ENCODE results near the gene PNP. TPM values are rescaled to one million over a fixed set of nuclear protein-coding genes. Genes with fewer than 3 reads are reported as not detected.

The PNP gene
- total and polyA plus RNA-seq, 4 donors: 22.9 to 156 (median 35.8) TPM

GRCh38 chr14:20489093-20489994 is 20.1 kb downstream of the PNP start:
- Histone ChIP-seq H3K4me3 (ENCODE audit: low read depth in 1 of 3, low read length in 3 of 3) (no peak overlapping the region), H3K9me3 (ENCODE audit: control insufficient read depth in 4 of 4, low read length in 3 of 4) (no peaks in the 10 kb centered on the region), H3K9ac (ENCODE audit: low read depth in 1 of 2, low read length in 2 of 2) (no peak overlapping the region), H3K27me3 (ENCODE audit: control insufficient read depth in 4 of 4, insufficient read depth in 4 of 4, low read length in 3 of 4) (peaks cover 0 to 2% (median 0%) of the 10 kb centered on the region in 4 donors), H3K36me3 (ENCODE audit: control insufficient read depth in 4 of 4, insufficient read depth in 3 of 4, low read depth in 1 of 4, low read length in 3 of 4) (no peaks in the 10 kb centered on the region), H3K27ac (ENCODE audit: low read depth in 1 of 2, low read length in 2 of 2) (no peak overlapping the region), H3K4me1 (ENCODE audit: control insufficient read depth in 4 of 4, insufficient read depth in 4 of 4, low read length in 3 of 4) (peaks cover 0 to 3% (median 0%) of the 10 kb centered on the region in 4 donors)
- TF ChIP-seq FOXA2 (IDR thresholded peaks at IDR 0.05) (no peak), EGR1 (IDR thresholded peaks at IDR 0.05; ENCODE audit: low read depth in 2 of 2) (no peak), HNF4A (conservative IDR thresholded peaks at IDR 0.05) (no peak), FOXA1 (IDR thresholded peaks at IDR 0.05) (no peak), NR2F2 (IDR thresholded peaks at IDR 0.05) (no peak), TAF1 (conservative IDR thresholded peaks at IDR 0.05) (no peak), YY1 (IDR thresholded peaks at IDR 0.05) (no peak)
- no peak for DNase-seq (ENCODE audit: low spot score)
- WGBS: 71% methylated on average over 6 of the region's 6 CpGs

DNA sequence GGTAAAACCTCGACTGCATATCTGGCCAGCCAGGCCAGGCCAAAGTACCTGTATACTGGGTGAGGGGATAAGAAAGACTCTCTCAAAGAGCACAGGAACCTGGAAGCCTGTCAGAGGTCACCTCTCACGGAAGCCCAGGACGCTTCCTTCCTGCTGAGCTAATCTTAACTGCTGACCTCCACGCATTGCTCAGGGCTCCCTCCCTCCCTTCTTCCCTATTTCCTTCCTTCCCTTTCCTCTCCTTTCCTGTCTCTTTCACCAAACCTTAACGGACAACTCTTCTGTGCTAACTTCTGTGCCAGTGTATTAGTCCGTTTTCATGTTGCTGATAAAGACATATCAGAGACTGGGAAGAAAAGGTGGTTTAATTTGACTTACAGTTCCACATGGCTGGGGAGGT is 21.4 kb downstream of the PNP start:
- TF ChIP-seq YY1 (IDR thresholded peaks at IDR 0.05) (no peak), TAF1 (conservative IDR thresholded peaks at IDR 0.05) (no peak), SP1 (IDR thresholded peaks at IDR 0.05) (no peak), MAX (IDR thresholded peaks at IDR 0.05) (no peak), HNF4G (IDR thresholded peaks at IDR 0.05) (no peak), JUND (IDR thresholded peaks at IDR 0.05) (no peak), FOXA2 (IDR thresholded peaks at IDR 0.05) (no peak), FOXA1 (IDR thresholded peaks at IDR 0.05) (no peak), NR2F2 (IDR thresholded peaks at IDR 0.05) (no peak), GABPA (IDR thresholded peaks at IDR 0.05 in 1 of 2, conservative IDR thresholded peaks at IDR 0.05 in 1 of 2) (no peak), RXRA (IDR thresholded peaks at IDR 0.05) (no peak), REST (IDR thresholded peaks at IDR 0.05) (no peak), RAD21 (IDR thresholded peaks at IDR 0.05) (no peak)
- 52% methylated on average over 6 of the region's 6 CpGs for WGBS
- Histone ChIP-seq H3K9ac (ENCODE audit: low read depth in 1 of 2, low read length in 2 of 2) (no peak overlapping the region), H3K27me3 (ENCODE audit: control insufficient read depth in 4 of 4, insufficient read depth in 4 of 4, low read length in 3 of 4) (peaks cover 0 to 2% (median 0%) of the 10 kb centered on the region in 4 donors), H3K9me3 (ENCODE audit: control insufficient read depth in 4 of 4, low read length in 3 of 4) (no peaks in the 10 kb centered on the region), H3K36me3 (ENCODE audit: control insufficient read depth in 4 of 4, insufficient read depth in 3 of 4, low read depth in 1 of 4, low read length in 3 of 4) (no peaks in the 10 kb centered on the region), H3K4me3 (ENCODE audit: low read depth in 1 of 3, low read length in 3 of 3) (no peak overlapping the region), H3K4me1 (ENCODE audit: control insufficient read depth in 4 of 4, insufficient read depth in 4 of 4, low read length in 3 of 4) (peaks cover 0 to 3% (median 0%) of the 10 kb centered on the region in 4 donors), H3K27ac (ENCODE audit: low read depth in 1 of 2, low read length in 2 of 2) (no peak overlapping the region)
- DNase-seq (ENCODE audit: low spot score): no peak

Measured in liver (tissue), 9 donors.